ENCODE data around the gene PHACTR1. TPM values are rescaled to one million over a fixed set of nuclear protein-coding genes. Genes with fewer than 3 reads are reported as not detected.
A peak's percentile ranks its signal among the peaks of the same experiment; 100 is the strongest.

Gene PHACTR1
- total and polyA plus RNA-seq, 2 donors (not counting 1 experiment from before 2014, with no cell fraction given), result 0.60 to 1.2 TPM

GRCh38 chr6:12969966-12970365 is 253.4 kb downstream of the PHACTR1 start:
- H3K9me3 ChIP-seq (ENCODE audit: control insufficient read depth, insufficient read depth, low read depth, low read length), result no peaks in the 10 kb centered on the region
- H2AFZ ChIP-seq (ENCODE audit: low read length), result no peak overlapping the region
- no peaks in the 10 kb centered on the region for H4K20me1 ChIP-seq (ENCODE audit: control insufficient read depth, extremely low read depth, insufficient read depth, low read length)
- no peak overlapping the region for H3K4me3 ChIP-seq (replicated peaks in 1 of 4; ENCODE audit: control extremely low read depth in 1 of 4, insufficient read depth in 1 of 4, low read depth in 3 of 4, low read length in 4 of 4)
- no peak overlapping the region for H3K27ac ChIP-seq (ENCODE audit: insufficient read depth, low read length)
- no peak overlapping the region for H3K9ac ChIP-seq (ENCODE audit: insufficient read depth, low read length)
- H3K27me3 ChIP-seq (ENCODE audit: control insufficient read depth, insufficient read depth, low read length), result no peaks in the 10 kb centered on the region
- H3K4me2 ChIP-seq (ENCODE audit: extremely low read depth, insufficient read depth, low read length), result no peak overlapping the region
- no peaks in the 10 kb centered on the region for H3K36me3 ChIP-seq (ENCODE audit: control insufficient read depth, insufficient read depth, low read length)
- DNase-seq (ENCODE audit: low read depth in 2 of 2), result peak in 1 of 2 donors; percentile 14
- TF ChIP-seq CTCF (conservative IDR thresholded peaks at IDR 0.05 in 1 of 2, IDR thresholded peaks at IDR 0.05 in 1 of 2; ENCODE audit: low read depth in 1 of 2, low read length in 2 of 2) (no peak), EZH2 (IDR thresholded peaks at IDR 0.05; ENCODE audit: low read length, missing control alignments) (no peak)
- H3K4me1 ChIP-seq (ENCODE audit: control insufficient read depth, extremely low read depth, insufficient read depth, low read length), result no peaks in the 10 kb centered on the region
- no peaks in the 10 kb centered on the region for H3K79me2 ChIP-seq (ENCODE audit: control insufficient read depth, insufficient read depth, low read length)

GRCh38 chr6:12973386-12973785 is 256.8 kb downstream of the PHACTR1 start:
- Histone ChIP-seq H3K4me2 (ENCODE audit: extremely low read depth, insufficient read depth, low read length) (no peak overlapping the region), H3K4me3 (replicated peaks in 1 of 4; ENCODE audit: control extremely low read depth in 1 of 4, insufficient read depth in 1 of 4, low read depth in 3 of 4, low read length in 4 of 4) (no peak overlapping the region), H3K36me3 (ENCODE audit: control insufficient read depth, insufficient read depth, low read length) (no peaks in the 10 kb centered on the region), H3K27me3 (ENCODE audit: control insufficient read depth, insufficient read depth, low read length) (no peaks in the 10 kb centered on the region), H3K9ac (ENCODE audit: insufficient read depth, low read length) (no peak overlapping the region), H3K9me3 (ENCODE audit: control insufficient read depth, insufficient read depth, low read depth, low read length) (no peaks in the 10 kb centered on the region), H3K4me1 (ENCODE audit: control insufficient read depth, extremely low read depth, insufficient read depth, low read length) (no peaks in the 10 kb centered on the region), H2AFZ (ENCODE audit: low read length) (no peak overlapping the region), H3K79me2 (ENCODE audit: control insufficient read depth, insufficient read depth, low read length) (no peaks in the 10 kb centered on the region), H3K27ac (ENCODE audit: insufficient read depth, low read length) (no peak overlapping the region), H4K20me1 (ENCODE audit: control insufficient read depth, extremely low read depth, insufficient read depth, low read length) (no peaks in the 10 kb centered on the region)
- TF ChIP-seq CTCF (conservative IDR thresholded peaks at IDR 0.05 in 1 of 2, IDR thresholded peaks at IDR 0.05 in 1 of 2; ENCODE audit: low read depth in 1 of 2, low read length in 2 of 2), result no peak
- TF ChIP-seq EZH2 (IDR thresholded peaks at IDR 0.05; ENCODE audit: low read length, missing control alignments), result no peak
- DNase-seq (ENCODE audit: low read depth in 2 of 2), result no peak

GRCh38 chr6:12974551-12974950 is 258.0 kb downstream of the PHACTR1 start:
- DNase-seq (ENCODE audit: low read depth in 2 of 2), result no peak
- Histone ChIP-seq H3K79me2 (ENCODE audit: control insufficient read depth, insufficient read depth, low read length) (no peaks in the 10 kb centered on the region), H3K9ac (ENCODE audit: insufficient read depth, low read length) (no peak overlapping the region), H3K36me3 (ENCODE audit: control insufficient read depth, insufficient read depth, low read length) (no peaks in the 10 kb centered on the region), H4K20me1 (ENCODE audit: control insufficient read depth, extremely low read depth, insufficient read depth, low read length) (no peaks in the 10 kb centered on the region), H3K4me2 (ENCODE audit: extremely low read depth, insufficient read depth, low read length) (no peak overlapping the region), H3K27ac (ENCODE audit: insufficient read depth, low read length) (no peak overlapping the region), H3K9me3 (ENCODE audit: control insufficient read depth, insufficient read depth, low read depth, low read length) (no peaks in the 10 kb centered on the region), H3K4me3 (replicated peaks in 1 of 4; ENCODE audit: control extremely low read depth in 1 of 4, insufficient read depth in 1 of 4, low read depth in 3 of 4, low read length in 4 of 4) (no peak overlapping the region), H3K27me3 (ENCODE audit: control insufficient read depth, insufficient read depth, low read length) (no peaks in the 10 kb centered on the region), H2AFZ (ENCODE audit: low read length) (no peak overlapping the region), H3K4me1 (ENCODE audit: control insufficient read depth, extremely low read depth, insufficient read depth, low read length) (no peaks in the 10 kb centered on the region)
- TF ChIP-seq CTCF (conservative IDR thresholded peaks at IDR 0.05 in 1 of 2, IDR thresholded peaks at IDR 0.05 in 1 of 2; ENCODE audit: low read depth in 1 of 2, low read length in 2 of 2) (no peak), EZH2 (IDR thresholded peaks at IDR 0.05; ENCODE audit: low read length, missing control alignments) (no peak)

Measured in fibroblast of lung (primary cell).